PC-3 (cell line): ENCODE data around the gene PVRIG. TPM values are rescaled to one million over a fixed set of nuclear protein-coding genes. Genes with fewer than 3 reads are reported as not detected.
"Not testable (repeated sequence)": the region's sequence is repeated elsewhere in the genome, so short reads cannot be mapped to it uniquely, and the experiment has no call there.

Experiments used
- ATAC-seq: fragments of 200-7000 bp; cut with Tn5 transposase; 2 replicates; pipeline ENCODE4 v1.9.1; 2020; ENCODE audit warnings: mild to moderate bottlenecking, moderate library complexity
- BruUV-seq: library from RNA; stranded (reverse); fragments of 400-500 nt; replicated peaks from 2 replicates; lab custom pipeline; 2021; lab: Mats Ljungman, UMichigan
- CTCF ChIA-PET: fragments of 300-600 bp; sonication (Branson Sonifier 250); formaldehyde crosslinking; loops from one replicate; lab custom pipeline; 2022; ENCODE audit warnings: antibody characterized with exemption; lab: Charles Lee
- POLR2A ChIA-PET: fragments of 300-600 bp; sonication (Branson Sonifier 250); formaldehyde crosslinking; loops from one replicate; lab custom pipeline; 2022; ENCODE audit warnings: antibody characterized with exemption; ENCODE audit not compliant: unreplicated experiment; lab: Charles Lee
- DNase-seq: peaks from one replicate; pipeline ENCODE4 v3.0.0-alpha.2; 2015
- H2AFZ ChIP-seq: fragments of 300-600 bp; sonication (generic); 2 replicates; pipeline ENCODE4 v1.6.0; 2016; ENCODE audit warnings: antibody characterized with exemption, low read length
- H3F3A ChIP-seq: fragments of 300-600 bp; sonication (generic); one replicate; pipeline ENCODE4 v1.6.0; 2017; ENCODE audit warnings: antibody characterized with exemption, low read length, control low read depth, mild to moderate bottlenecking; ENCODE audit not compliant: unreplicated experiment
- H3K27ac ChIP-seq: fragments of 300-600 bp; sonication (generic); 2 replicates; pipeline ENCODE4 v1.5.1; 2016; ENCODE audit warnings: mild to moderate bottlenecking, low read length
- H3K27me3 ChIP-seq: fragments of 300-600 bp; sonication (generic); 2 replicates; pipeline ENCODE4 v1.6.1; 2016; ENCODE audit warnings: low read length, mixed read lengths
- H3K36me3 ChIP-seq: fragments of 300-600 bp; sonication (generic); 2 replicates; pipeline ENCODE4 v1.6.1; 2016; ENCODE audit warnings: low read depth, mixed run types, low read length, mixed read lengths
- H3K4me1 ChIP-seq: fragments of 300-600 bp; sonication (generic); 2 replicates; pipeline ENCODE4 v1.5.1; 2016; ENCODE audit warnings: low read length; ENCODE audit not compliant: insufficient read depth
- H3K4me2 ChIP-seq: fragments of 300-600 bp; sonication (generic); 2 replicates; pipeline ENCODE4 v1.6.0; 2016; ENCODE audit warnings: low read length
- H3K4me3 ChIP-seq: fragments of 300-600 bp; sonication (generic); 2 replicates; pipeline ENCODE4 v1.5.1; 2016; ENCODE audit warnings: mild to moderate bottlenecking, low read length, mixed read lengths
- H3K79me2 ChIP-seq: fragments of 300-600 bp; sonication (generic); 2 replicates; pipeline ENCODE4 v1.6.1; 2017; ENCODE audit warnings: low read length, mixed read lengths
- H3K9ac ChIP-seq: fragments of 300-600 bp; sonication (generic); 2 replicates; pipeline ENCODE4 v1.6.0; 2016; ENCODE audit warnings: mild to moderate bottlenecking, low read length
- H3K9me2 ChIP-seq: fragments of 300-600 bp; sonication (generic); replicated peaks from 2 replicates; pipeline ENCODE4 v1.6.1; 2016; ENCODE audit warnings: mixed run types, low read length, mixed read lengths
- H3K9me3 ChIP-seq: fragments of 300-600 bp; sonication (generic); 2 replicates; pipeline ENCODE4 v1.6.1; 2016; ENCODE audit warnings: low read length, mixed read lengths
- H4K20me1 ChIP-seq: fragments of 300-600 bp; sonication (generic); 2 replicates; pipeline ENCODE4 v1.6.1; 2016; ENCODE audit warnings: low read length, mixed read lengths
- CTCF ChIP-seq: fragments of 300-600 bp; sonication (generic); conservative IDR thresholded peaks from 2 replicates; pipeline ENCODE4 v1.5.1; 2017; ENCODE audit warnings: antibody characterized with exemption, low read depth, mild to moderate bottlenecking, low read length
- EZH2 ChIP-seq: fragments of 300-600 bp; sonication (generic); IDR thresholded peaks from one replicate; pipeline ENCODE4 v1.6.1; 2017; ENCODE audit warnings: antibody characterized with exemption, mild to moderate bottlenecking, low read length; ENCODE audit not compliant: unreplicated experiment
- EZH2phosphoT487 ChIP-seq: fragments of 300-600 bp; sonication (generic); IDR thresholded peaks from 2 replicates; pipeline ENCODE4 v1.6.1; 2018; ENCODE audit warnings: mild to moderate bottlenecking, antibody characterized with exemption, low read length, borderline replicate concordance
- intact Hi-C: fragments of 100-400 bp; cut with micrococcal nuclease; formaldehyde crosslinking; loops from 2 replicates; pipeline ENCODE4 v1.9.0; 2023
- total RNA-seq: library from RNA; depleted of rRNA; stranded (reverse); fragments of >200 nt; gene quantifications from 2 replicates; pipeline ENCODE4 v1.2.3, GENCODE V29; 2014

Gene PVRIG
- total RNA-seq, 1 experiment from 2014 or later = not detected

GRCh38 chr7:100222445-100223132 lies 2.8 kb downstream of the PVRIG start:
- Histone ChIP-seq H3K27me3 (no peaks in the 10 kb centered on the region), H3K36me3 (no peaks in the 10 kb centered on the region), H3K9me2 (no peaks in the 10 kb centered on the region), H3K4me2 (no peak overlapping the region), H3K4me3 (no peak overlapping the region), H3K79me2 (no peaks in the 10 kb centered on the region), H3K27ac (no peak overlapping the region), H4K20me1 (no peaks in the 10 kb centered on the region), H3K9ac (no peak overlapping the region), H2AFZ (no peak overlapping the region), H3F3A (no peaks in the 10 kb centered on the region), H3K4me1 (no peaks in the 10 kb centered on the region), H3K9me3 (no peaks in the 10 kb centered on the region)
- no TSS peak for BruUV-seq
- DNase-seq (no peak), ATAC-seq (no peak)
- TF ChIP-seq CTCF (no peak), EZH2 (no peak), EZH2phosphoT487 (no peak)
- ChIA-PET CTCF (interaction anchor here (0.6 kb wide), 1 partner anchor 185 kb away, joined by 3 read pairs; no protein-coding TSS in a partner anchor), POLR2A (no interaction called here)
- intact Hi-C loops = no loop called here

GRCh38 chr7:100223376-100223927 lies 3.7 kb downstream of the PVRIG start:
- POLR2A ChIA-PET, H3K79me2 ChIP-seq: not testable (repeated sequence)

GRCh38 chr7:100224891-100225290 lies 5.1 kb downstream of the PVRIG start:
- H3K36me3 ChIP-seq, POLR2A ChIA-PET, H3K27me3 ChIP-seq, DNase-seq, ATAC-seq, H3K9me3 ChIP-seq, H3K4me1 ChIP-seq, H3K27ac ChIP-seq, H3K9ac ChIP-seq, H3K9me2 ChIP-seq, intact Hi-C loops, H2AFZ ChIP-seq, H4K20me1 ChIP-seq, BruUV-seq, H3K4me2 ChIP-seq, H3K4me3 ChIP-seq, H3F3A ChIP-seq, CTCF ChIA-PET, H3K79me2 ChIP-seq: not testable (repeated sequence)

More at GRCh38 chr7:100223376-100223927, 3.7 kb downstream of the PVRIG start:
- BruUV-seq, H2AFZ ChIP-seq, H3K27ac ChIP-seq, intact Hi-C loops, H3K9ac ChIP-seq, ATAC-seq, CTCF ChIA-PET, H3K4me3 ChIP-seq, H3K27me3 ChIP-seq, H3F3A ChIP-seq, H4K20me1 ChIP-seq, H3K4me1 ChIP-seq, H3K9me3 ChIP-seq, H3K36me3 ChIP-seq, DNase-seq, H3K4me2 ChIP-seq, H3K9me2 ChIP-seq: not testable (repeated sequence)

GRCh38 chr7:100234660-100235317 lies 15.0 kb downstream of the PVRIG start:
- intact Hi-C loops, H4K20me1 ChIP-seq, H3K27me3 ChIP-seq, ATAC-seq, H3K4me3 ChIP-seq, BruUV-seq, H3K4me2 ChIP-seq, H3K9ac ChIP-seq, H3K9me2 ChIP-seq, H3K9me3 ChIP-seq, POLR2A ChIA-PET, H3K4me1 ChIP-seq, H3K27ac ChIP-seq, H3K36me3 ChIP-seq, DNase-seq, H3F3A ChIP-seq, CTCF ChIA-PET, H2AFZ ChIP-seq, H3K79me2 ChIP-seq: not testable (repeated sequence)

GRCh38 chr7:100239975-100240374 lies 20.2 kb downstream of the PVRIG start:
- H3K36me3 ChIP-seq, H3K4me2 ChIP-seq, H3F3A ChIP-seq, H3K9ac ChIP-seq, H4K20me1 ChIP-seq, H3K4me1 ChIP-seq, BruUV-seq, H3K9me3 ChIP-seq, POLR2A ChIA-PET, ATAC-seq, DNase-seq, H3K9me2 ChIP-seq, CTCF ChIA-PET, intact Hi-C loops, H3K79me2 ChIP-seq, H3K27me3 ChIP-seq, H3K4me3 ChIP-seq, H2AFZ ChIP-seq, H3K27ac ChIP-seq: not testable (repeated sequence)
